H7 (cell line): ENCODE data around the gene RTKN. TPM values are rescaled to one million over a fixed set of nuclear protein-coding genes. Genes with fewer than 3 reads are reported as not detected.
A peak's percentile ranks its signal among the peaks of the same experiment; 100 is the strongest.
"Not testable (repeated sequence)": the region's sequence is repeated elsewhere in the genome, so short reads cannot be mapped to it uniquely, and the experiment has no call there.

ENCODE experiments used
- DNase-seq: peaks from one replicate; pipeline ENCODE4 v3.0.0; 2012
- H3K27me3 ChIP-seq: 2 replicates; pipeline ENCODE4 v1.6.0; 2011; ENCODE audit warnings: mild to moderate bottlenecking, low read length; ENCODE audit not compliant: control insufficient read depth, insufficient read depth
- H3K36me3 ChIP-seq: replicated peaks from 2 replicates; pipeline ENCODE4 v1.5.1; 2011; ENCODE audit warnings: low read length; ENCODE audit not compliant: control insufficient read depth, insufficient read depth
- H3K4me3 ChIP-seq: 2 replicates; pipeline ENCODE4 v1.5.1; 2011; ENCODE audit warnings: low read depth, mild to moderate bottlenecking, control low read depth, low read length, moderate library complexity; ENCODE audit not compliant: insufficient read depth
- total RNA-seq: library from RNA; depleted of rRNA; stranded (reverse); fragments of >200 nt; shearing (Covaris generic); gene quantifications from 2 replicates; pipeline ENCODE4 v1.2.3, GENCODE V29; 2014

The RTKN gene
- total RNA-seq, 1 experiment from 2014 or later, result 107 TPM

DNA sequence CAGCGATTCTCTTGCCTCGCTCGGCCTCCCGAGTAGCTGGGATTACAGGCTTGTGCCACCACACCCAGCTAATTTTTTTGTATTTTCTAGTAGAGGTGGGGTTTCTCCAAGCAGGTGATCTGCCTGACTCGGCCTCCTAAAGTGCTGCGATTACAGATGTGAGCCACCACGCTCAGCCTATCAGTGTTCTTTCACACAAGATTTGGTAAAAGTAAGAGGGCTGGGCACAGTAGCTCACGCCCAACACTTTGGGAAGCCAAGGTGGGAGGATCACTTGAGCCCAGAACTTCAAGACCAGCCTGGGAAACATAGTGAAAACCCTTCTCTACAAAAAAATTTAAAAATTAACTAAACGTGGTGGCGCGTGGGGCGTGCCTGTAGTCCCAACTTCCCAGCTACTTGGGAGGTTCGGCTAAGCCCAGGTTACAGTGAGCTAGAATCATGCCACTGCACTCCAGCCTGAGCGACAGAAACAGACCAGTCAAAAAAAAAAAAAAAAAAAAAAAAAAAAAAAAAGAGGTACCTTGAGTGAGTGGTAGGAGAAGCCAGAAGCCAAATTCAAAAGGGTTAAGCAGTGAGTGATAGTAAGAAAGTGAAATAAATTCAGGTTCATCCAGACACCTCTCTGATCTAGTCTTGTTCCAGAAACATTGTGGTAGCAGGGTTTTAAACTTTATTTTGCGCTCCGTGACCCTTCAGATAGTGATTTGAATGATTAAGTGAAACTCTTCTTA lies 29.8 kb upstream of the RTKN start:
- peak overlapping the region; percentile 87 for H3K4me3 ChIP-seq
- H3K27me3 ChIP-seq, result no peaks in the 10 kb centered on the region
- peaks cover 8% of the 10 kb centered on the region for H3K36me3 ChIP-seq
- no peak for DNase-seq

DNA sequence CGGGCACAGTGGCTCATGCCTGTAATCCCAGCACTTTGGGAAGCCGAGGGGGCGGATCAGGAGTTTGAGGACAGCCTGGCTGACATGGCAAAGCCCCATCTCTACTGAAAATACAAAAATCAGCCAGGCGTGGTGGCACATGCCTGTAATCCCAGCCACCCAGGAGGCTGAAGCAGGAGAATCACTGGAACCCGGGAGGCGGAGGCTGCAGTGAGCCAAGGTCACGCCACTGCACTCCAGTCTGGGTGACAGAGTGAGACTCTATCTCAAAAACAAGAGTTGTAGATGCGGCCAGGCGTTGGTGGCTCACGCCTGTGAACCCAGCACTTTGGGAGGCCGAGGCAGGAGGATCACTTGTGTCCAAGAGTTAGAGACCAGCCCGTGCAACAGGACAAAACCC lies 29.0 kb upstream of the RTKN start:
- H3K36me3 ChIP-seq, DNase-seq, H3K4me3 ChIP-seq, H3K27me3 ChIP-seq: not testable (repeated sequence)

DNA sequence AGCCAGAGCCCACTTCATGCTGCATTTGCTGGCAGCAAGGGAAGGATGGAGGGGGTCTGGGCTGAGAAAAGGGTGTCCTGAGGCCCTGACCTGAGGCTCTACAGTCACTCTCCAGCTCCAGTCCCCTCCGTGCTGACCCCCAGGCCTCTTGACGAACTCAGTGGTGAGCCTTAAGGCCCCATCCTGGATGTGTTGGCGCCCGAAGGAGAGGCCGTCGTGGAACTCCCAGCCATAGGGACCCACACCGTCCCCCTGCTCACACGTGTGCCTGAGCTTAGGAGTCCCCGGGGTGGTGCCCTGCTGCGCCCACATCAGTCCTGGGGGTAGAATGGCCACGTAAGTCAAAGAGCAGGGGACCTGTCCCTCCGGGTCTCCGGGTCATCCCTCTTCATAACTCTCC lies 22.7 kb upstream of the RTKN start:
- Histone ChIP-seq H3K36me3 (no peaks in the 10 kb centered on the region; the same call in none of the 2 replicates), H3K4me3 (peak overlapping the region; percentile 92), H3K27me3 (no peaks in the 10 kb centered on the region)
- DNase-seq, result no peak

DNA sequence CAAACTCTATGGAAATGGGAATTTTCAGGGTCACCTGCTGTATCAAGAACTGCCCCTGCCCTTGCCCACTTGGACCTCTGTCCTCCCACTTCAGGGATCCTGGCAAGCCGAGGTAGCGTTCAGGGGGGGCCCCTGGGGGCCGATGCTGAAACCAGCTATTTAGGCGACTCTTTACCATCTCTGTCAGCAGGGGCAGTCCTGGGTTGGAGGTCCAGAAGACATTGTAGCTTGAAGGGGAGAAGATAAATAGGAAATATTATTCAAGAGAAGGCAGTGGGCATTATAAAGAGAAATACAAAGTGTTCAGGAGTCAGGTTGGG lies 21.0 kb upstream of the RTKN start:
- H3K36me3 ChIP-seq, result no peaks in the 10 kb centered on the region; the same call in none of the 2 replicates
- no peak for DNase-seq

DNA sequence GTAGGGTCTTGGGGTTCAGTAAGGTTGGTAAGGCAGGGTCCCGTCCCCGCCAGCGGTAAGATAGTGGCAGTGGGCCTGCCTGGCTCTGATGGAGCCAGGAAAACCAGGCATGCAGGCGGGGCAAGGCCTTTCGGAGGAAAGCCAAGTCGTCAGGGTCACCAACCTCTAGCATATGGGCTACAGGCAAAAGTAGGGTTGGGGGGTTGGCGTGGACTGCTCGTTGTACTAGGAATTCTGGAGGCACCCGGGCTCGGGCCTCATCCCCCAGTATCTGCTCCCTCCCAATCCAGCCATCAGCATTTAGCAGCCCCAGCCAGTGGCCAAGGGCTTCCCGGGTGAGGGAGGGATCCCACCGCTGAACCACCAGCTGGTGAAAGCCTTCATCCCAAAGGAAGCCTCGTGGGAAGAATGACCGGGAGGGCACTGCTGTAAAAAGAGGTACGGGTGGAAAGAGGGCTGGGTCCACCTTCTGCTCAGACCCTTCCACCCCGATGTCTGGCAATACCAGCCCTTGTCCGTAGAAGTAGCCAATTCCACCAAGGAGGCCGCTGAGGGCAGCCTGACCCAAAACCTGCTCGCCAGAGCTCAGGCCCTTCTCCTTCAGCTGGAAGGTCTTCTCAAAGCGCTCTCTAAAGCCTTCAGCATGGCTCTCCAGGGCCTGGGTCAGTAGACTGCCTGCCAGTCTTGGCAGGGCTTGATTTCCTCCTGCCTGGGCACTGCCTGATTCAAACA lies 20.5 kb upstream of the RTKN start:
- H3K4me3 ChIP-seq, result no peak overlapping the region
- no peaks in the 10 kb centered on the region for H3K27me3 ChIP-seq
- no peak for DNase-seq
- H3K36me3 ChIP-seq, result no peaks in the 10 kb centered on the region; the same call in none of the 2 replicates

More for the DNA sequence above, 21.0 kb upstream of the RTKN start:
- Histone ChIP-seq H3K27me3 (no peaks in the 10 kb centered on the region), H3K4me3 (no peak overlapping the region)

DNA sequence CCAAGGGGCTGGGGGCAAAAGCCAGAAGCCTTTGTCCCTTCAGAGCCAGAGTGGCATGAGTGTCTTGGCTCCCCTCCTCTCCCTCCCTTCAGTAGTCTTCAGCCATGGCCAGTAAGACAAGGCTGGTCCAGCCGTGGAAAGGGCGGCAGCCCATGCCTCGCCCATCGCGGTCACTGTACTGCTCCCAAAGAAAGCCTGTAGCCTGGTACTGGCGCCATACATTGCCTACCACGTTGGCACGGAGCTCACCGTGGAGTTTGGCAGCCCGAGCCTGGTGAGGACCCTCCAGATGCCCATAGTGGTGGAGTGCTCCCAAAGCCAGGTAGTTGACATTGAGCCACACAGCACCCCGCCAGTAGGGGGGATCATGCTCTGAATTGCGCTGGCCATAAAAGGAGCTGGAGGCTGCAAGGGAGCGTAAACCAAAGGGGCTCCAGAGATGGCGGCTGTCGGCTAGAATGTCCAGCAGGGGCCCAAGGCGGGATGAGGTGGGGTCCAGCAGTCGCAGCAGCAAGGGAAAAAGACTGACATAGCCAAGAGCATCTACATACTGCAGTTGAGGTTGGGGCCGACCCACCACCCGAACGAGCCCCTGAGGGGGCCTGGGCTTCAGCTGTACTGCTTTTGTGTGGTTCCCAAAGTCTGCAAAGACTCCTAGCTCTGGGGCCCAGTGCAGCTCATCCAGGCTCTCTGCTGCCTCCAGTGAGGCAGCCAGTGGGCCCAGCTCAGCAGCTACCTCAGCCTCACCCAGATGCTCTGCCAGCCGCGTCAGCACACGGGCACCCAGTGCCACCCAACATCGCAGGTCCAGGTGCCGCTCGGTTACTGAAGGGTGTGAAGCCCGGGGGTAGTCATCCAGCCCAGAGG lies 19.7 kb upstream of the RTKN start:
- H3K36me3 ChIP-seq, result no peaks in the 10 kb centered on the region; the same call in none of the 2 replicates
- DNase-seq, result peak; percentile 77
- H3K4me3 ChIP-seq, result no peak overlapping the region
- H3K27me3 ChIP-seq, result no peaks in the 10 kb centered on the region

DNA sequence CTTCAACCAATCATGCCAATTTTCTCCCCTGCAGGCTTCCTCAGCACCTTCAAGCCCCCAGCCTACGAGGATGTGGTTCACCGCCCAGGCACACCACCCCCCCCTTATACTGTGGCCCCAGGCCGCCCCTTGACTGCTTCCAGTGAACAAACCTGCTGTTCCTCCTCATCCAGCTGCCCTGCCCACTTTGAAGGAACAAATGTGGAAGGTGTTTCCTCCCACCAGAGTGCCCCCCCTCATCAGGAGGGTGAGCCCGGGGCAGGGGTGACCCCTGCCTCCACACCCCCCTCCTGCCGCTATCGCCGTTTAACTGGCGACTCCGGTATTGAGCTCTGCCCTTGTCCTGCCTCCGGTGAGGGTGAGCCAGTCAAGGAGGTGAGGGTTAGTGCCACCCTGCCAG lies 18.4 kb upstream of the RTKN start:
- not testable (repeated sequence) for H3K36me3 ChIP-seq, H3K4me3 ChIP-seq, H3K27me3 ChIP-seq, DNase-seq

DNA sequence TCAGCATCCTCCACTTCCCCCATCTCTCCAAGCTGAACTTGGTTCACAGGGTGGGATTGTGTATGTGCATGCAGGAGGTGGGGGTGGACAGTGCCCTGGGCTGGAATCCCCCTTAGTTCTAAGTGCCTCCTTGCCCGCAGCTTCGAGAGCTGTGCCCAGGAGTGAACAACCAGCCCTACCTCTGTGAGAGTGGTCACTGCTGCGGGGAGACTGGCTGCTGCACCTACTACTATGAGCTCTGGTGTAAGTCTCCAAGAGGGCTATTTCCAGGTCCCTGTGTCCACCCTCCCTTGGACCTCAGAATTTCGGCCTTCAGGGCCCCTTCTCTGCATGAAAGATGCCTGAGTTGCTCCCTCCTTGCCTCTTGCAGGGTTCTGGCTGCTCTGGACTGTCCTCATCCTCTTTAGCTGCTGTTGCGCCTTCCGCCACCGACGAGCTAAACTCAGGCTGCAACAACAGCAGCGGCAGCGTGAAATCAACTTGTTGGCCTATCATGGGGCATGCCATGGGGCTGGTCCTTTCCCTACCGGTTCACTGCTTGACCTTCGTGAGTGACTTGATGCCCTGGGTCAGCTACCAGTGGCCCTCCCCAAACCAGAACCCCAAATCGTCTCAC lies 17.9 kb upstream of the RTKN start:
- peak; percentile 11 for DNase-seq
- not testable (repeated sequence) for H3K36me3 ChIP-seq, H3K4me3 ChIP-seq, H3K27me3 ChIP-seq

DNA sequence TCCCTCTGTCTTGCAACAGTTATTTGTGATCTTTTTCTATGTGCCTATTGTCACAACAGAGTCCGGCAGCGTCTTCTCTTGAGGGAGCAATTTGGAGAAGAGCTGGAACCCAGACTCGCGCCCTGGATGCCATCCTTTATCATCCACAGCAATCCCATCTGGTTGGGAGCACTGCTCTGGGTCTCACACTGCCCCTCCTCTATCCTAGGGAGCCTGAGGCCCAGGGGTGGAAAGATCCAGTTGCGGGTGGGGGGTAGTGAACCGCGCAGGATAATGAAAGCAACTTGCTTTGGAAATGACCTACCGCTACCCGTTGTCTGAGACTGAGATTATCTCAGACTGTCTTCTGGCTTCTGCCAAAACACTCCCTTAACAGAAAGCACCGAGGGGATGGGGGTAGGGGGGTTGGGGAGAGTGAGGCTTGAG lies 17.2 kb upstream of the RTKN start:
- Histone ChIP-seq H3K36me3 (no peaks in the 10 kb centered on the region; the same call in none of the 2 replicates), H3K27me3 (no peaks in the 10 kb centered on the region), H3K4me3 (peak overlapping the region; percentile 84)
- DNase-seq, result peak; percentile 35

DNA sequence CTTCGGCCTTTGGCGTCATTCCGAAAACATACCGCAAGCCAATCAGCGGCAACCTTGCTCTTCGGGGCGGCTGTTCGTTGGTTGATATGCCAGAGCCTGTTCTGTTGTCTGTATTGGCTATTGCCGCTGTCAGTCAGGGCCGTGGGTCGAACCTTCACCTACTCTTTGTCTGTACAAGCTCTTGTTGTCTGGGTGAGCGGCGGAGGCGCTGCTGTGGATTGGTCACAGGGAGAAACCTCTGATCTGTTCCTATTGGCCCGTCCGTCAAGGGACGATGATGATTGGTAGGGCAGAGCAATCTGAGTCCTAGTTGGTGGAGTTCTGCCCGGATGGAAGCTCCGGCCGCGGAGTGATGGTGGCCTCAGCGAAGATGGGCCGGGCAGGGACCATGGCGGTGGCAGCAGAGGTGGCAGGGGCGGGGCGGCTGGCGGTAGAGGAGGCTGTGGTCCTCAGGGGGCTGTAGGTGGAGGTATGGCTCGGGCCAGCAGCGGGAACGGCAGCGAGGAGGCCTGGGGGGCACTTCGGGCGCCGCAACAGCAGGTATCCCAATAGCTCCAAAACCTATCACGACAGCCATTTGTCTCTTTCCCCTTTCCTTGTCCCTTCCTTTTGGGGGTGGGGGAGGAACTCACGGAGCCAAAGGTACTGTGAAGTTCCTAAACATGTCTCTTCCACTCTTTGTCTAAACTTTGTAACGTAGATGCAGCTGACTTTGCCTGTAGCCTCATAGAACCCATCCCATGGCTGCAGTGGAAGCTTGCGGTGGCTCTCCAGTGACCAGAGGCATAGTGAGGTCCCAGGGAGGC lies 16.6 kb upstream of the RTKN start, which contains the start of gene WBP1:
TSS of gene WBP1 (plus strand) at position 307 of the 806 bp plus-strand sequence. CDS start at position 472, 165 bp downstream.
- DNase-seq, result peak; percentile 97
- H3K4me3 ChIP-seq, result peak within 1 kb of the TSS; percentile 84

DNA sequence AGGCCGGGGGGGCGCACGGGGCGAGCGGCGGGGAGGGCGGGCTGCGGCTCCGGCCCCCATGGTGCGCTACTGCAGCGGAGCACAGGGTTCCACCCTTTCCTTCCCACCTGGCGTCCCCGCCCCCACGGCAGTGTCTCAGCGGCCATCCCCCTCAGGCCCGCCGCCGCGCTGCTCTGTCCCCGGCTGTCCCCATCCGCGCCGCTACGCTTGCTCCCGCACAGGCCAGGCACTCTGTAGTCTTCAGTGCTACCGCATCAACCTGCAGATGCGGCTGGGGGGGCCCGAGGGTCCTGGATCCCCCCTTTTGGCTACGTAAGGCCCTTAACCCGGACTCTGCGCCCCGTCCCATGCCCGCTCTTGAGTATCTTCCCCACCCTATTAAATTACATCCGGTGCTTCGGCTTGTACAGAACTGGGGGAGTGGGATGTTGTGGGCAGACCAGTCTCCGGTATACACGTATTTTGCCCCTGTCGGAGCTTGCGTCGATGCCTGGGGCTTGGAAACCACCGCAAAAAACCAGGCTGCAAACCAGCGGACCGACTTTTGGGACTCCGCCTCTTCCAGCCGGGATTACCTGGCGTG lies 15.9 kb upstream of the RTKN start:
- Histone ChIP-seq H3K4me3 (peak overlapping the region; percentile 73), H3K27me3 (no peaks in the 10 kb centered on the region), H3K36me3 (no peaks in the 10 kb centered on the region; the same call in none of the 2 replicates)
- peak; percentile 91 for DNase-seq

More for the DNA sequence above, 16.6 kb upstream of the RTKN start, which contains the start of gene WBP1:
- Histone ChIP-seq H3K27me3 (no peaks in the 10 kb centered on the region), H3K36me3 (no peaks in the 10 kb centered on the region; the same call in none of the 2 replicates)

DNA sequence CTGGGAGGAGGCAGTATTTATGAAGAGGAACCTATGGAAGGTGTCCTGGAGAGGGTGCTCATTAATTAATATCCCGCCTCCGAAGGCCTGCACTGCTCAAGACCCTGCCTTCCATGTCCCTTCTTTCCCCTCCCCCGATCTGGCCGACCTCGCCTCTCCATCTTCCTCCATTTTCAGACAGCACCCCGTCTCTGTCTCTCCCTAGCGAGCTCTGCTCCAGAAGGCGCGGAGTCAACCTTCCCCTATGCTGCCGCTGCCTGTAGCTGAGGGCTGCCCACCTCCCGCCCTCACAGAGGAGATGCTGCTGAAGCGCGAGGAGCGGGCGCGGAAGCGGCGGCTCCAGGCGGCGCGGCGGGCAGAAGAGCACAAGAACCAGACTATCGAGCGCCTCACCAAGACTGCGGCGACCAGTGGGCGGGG lies 15.4 kb upstream of the RTKN start:
- no peak for DNase-seq

More for the DNA sequence above, 15.4 kb upstream of the RTKN start:
- H3K27me3 ChIP-seq, result no peaks in the 10 kb centered on the region
- no peaks in the 10 kb centered on the region for H3K36me3 ChIP-seq
- peak overlapping the region; percentile 73 for H3K4me3 ChIP-seq
